HFFc6 (cell line): ENCODE results near the gene CRACR2A. TPM values are rescaled to one million over a fixed set of nuclear protein-coding genes. Genes with fewer than 3 reads are reported as not detected.
A peak's percentile ranks its signal among the peaks of the same experiment; 100 is the strongest.

ENCODE experiments used
- DNase-seq: peaks from one replicate; pipeline ENCODE4 v3.0.0-alpha.2; 2018
- H3K27ac Mint-ChIP-seq: 2 replicates; pipeline ENCODE4 v1.8.0; 2020; ENCODE audit warnings: mild to moderate bottlenecking, mixed read lengths
- H3K27me3 Mint-ChIP-seq: 2 replicates; pipeline ENCODE4 v1.8.0; 2021; ENCODE audit warnings: mild to moderate bottlenecking, moderate library complexity, mixed read lengths; ENCODE audit not compliant: insufficient read depth
- H3K36me3 Mint-ChIP-seq: 2 replicates; pipeline ENCODE4 v1.8.0; 2021; ENCODE audit warnings: low read depth, mixed read lengths
- H3K4me1 Mint-ChIP-seq: 2 replicates; pipeline ENCODE4 v1.8.0; 2020; ENCODE audit warnings: low read depth, mixed read lengths
- H3K4me3 Mint-ChIP-seq: 2 replicates; pipeline ENCODE4 v1.8.0; 2020; ENCODE audit warnings: mild to moderate bottlenecking, moderate library complexity, mixed read lengths
- H3K9me3 Mint-ChIP-seq: 2 replicates; pipeline ENCODE4 v1.8.0; 2020; ENCODE audit warnings: mild to moderate bottlenecking, mixed read lengths
- total RNA-seq, 6 experiments: library from RNA; stranded (reverse); fragmentation: NEBNext Ultra II Directional; extraction: Animal tissue kit (Norgen Biotek cat#: 25700); gene quantifications; 2 replicates in 1 of 6; 3 replicates in 5 of 6; pipeline ENCODE4 v1.2.3, GENCODE V29; 2021
- TF ChIP-seq, protein P1 (sequence below): fragments of 200-600 bp; sonication (generic); IDR thresholded peaks from 2 replicates; pipeline ENCODE4 v1.5.0; 2021; ENCODE audit warnings: antibody characterized with exemption, mild to moderate bottlenecking

The CRACR2A gene
- total RNA-seq, 6 experiments from 2014 or later: 0.13 to 0.37 (median 0.18) TPM

DNA sequence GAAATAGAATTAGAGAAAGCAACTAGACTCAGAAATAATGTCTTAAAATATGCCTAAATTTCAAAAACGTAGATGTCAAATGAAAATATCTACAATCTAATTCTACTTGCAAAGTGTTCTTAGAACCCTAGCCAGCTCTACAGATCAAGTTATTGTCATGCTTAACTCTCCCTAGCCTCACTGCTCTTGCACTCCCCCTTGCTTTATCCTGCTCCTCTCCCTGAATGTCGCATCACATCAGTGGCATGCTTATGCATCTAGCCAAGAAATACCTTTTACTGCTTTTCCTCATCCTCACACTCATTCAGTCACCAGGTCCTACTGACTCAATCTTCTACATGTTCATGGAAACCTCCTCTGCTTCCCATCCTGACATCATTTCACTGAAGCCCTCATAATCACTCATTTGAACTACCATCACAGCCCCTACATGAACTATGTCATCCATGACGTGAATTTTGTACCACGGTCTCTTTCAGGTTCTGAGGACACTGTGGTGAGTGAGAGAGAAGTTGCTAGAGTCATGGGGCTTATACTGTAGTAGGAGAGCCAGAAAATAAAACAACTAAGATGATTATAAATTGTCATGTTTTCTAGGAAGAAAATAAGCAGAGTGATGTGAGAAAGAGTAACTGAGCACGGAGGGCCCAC lies 22.6 kb upstream of the CRACR2A start:
- TF ChIP-seq, protein P1, sequence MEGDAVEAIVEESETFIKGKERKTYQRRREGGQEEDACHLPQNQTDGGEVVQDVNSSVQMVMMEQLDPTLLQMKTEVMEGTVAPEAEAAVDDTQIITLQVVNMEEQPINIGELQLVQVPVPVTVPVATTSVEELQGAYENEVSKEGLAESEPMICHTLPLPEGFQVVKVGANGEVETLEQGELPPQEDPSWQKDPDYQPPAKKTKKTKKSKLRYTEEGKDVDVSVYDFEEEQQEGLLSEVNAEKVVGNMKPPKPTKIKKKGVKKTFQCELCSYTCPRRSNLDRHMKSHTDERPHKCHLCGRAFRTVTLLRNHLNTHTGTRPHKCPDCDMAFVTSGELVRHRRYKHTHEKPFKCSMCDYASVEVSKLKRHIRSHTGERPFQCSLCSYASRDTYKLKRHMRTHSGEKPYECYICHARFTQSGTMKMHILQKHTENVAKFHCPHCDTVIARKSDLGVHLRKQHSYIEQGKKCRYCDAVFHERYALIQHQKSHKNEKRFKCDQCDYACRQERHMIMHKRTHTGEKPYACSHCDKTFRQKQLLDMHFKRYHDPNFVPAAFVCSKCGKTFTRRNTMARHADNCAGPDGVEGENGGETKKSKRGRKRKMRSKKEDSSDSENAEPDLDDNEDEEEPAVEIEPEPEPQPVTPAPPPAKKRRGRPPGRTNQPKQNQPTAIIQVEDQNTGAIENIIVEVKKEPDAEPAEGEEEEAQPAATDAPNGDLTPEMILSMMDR: no peak
- H3K4me1 Mint-ChIP-seq: peaks cover 10% of the 10 kb centered on the region
- no peak overlapping the region for H3K27ac Mint-ChIP-seq
- no peaks in the 10 kb centered on the region; the same call in 1 of the 2 replicates for H3K27me3 Mint-ChIP-seq
- no peaks in the 10 kb centered on the region; the same call in 1 of the 2 replicates for H3K9me3 Mint-ChIP-seq
- no peak for DNase-seq
- no peak overlapping the region for H3K4me3 Mint-ChIP-seq
- H3K36me3 Mint-ChIP-seq: no peaks in the 10 kb centered on the region

DNA sequence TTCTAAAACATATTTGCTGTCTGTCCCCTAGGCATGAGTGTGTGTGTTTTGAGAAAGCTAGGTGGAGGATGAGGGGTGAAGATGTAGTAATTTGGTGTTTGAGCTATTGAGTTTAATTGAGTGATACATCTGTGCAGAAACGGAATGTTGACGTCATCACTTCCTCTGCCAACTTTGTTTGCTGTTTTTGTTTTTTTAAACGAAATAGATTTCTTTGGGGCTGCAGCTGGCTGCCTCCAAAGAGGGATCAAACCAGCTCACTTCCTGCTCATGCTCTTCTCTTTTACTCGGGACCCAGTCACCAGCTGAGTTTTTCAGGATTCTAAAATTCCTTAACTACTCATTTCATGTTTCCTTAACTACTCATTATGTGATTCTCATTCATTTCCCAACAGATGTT lies 19.5 kb upstream of the CRACR2A start:
- H3K27me3 Mint-ChIP-seq: no peaks in the 10 kb centered on the region; the same call in 1 of the 2 replicates
- TF ChIP-seq, protein P1: no peak
- no peak for DNase-seq
- H3K4me1 Mint-ChIP-seq: peaks cover 10% of the 10 kb centered on the region
- H3K4me3 Mint-ChIP-seq: no peak overlapping the region
- no peaks in the 10 kb centered on the region for H3K36me3 Mint-ChIP-seq
- H3K27ac Mint-ChIP-seq: no peak overlapping the region
- H3K9me3 Mint-ChIP-seq: no peaks in the 10 kb centered on the region; the same call in 1 of the 2 replicates

DNA sequence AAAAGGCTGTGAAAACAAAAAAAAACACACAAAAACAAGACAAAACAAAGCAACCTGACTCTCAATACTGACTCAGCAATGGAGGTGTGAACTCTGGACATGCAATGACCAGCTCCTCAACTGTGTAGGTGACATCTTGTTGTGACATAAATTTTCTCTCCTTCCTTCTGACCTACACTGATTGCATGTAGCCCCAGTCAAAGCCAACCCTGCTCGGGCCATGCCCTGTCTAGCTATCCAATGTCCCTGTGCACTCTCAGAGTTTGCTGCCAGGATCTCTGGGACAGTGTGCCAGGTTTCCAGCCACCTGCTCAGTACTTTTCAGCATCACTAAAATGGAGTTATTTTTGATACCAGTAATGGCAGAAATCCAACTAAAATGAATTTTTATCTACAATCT lies 18.9 kb upstream of the CRACR2A start:
- peaks cover 10% of the 10 kb centered on the region for H3K4me1 Mint-ChIP-seq
- TF ChIP-seq, protein P1: no peak
- H3K4me3 Mint-ChIP-seq: no peak overlapping the region
- H3K27ac Mint-ChIP-seq: no peak overlapping the region
- H3K27me3 Mint-ChIP-seq: peaks cover 2% of the 10 kb centered on the region
- no peaks in the 10 kb centered on the region; the same call in 1 of the 2 replicates for H3K9me3 Mint-ChIP-seq
- DNase-seq: no peak
- no peaks in the 10 kb centered on the region for H3K36me3 Mint-ChIP-seq

DNA sequence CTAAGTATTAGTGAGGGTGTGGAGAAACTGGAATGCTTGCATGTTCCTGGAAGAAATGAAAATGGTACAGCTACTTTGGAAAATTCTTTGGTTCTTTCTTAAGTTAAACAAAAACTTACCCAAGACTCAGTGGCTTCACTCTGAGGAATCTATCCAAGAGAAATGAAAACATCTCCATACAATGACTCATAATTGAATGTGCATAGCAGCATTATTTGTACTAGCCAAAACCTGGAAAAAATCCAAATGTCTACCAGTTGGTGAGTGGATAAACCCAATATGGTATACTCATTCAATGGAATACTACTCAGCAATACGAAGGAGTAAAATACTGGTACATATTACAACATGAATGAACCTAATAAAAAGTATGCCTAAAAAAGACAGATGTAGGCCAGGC lies 18.0 kb upstream of the CRACR2A start:
- H3K36me3 Mint-ChIP-seq: no peaks in the 10 kb centered on the region
- H3K27me3 Mint-ChIP-seq: peaks cover 6% of the 10 kb centered on the region
- H3K4me1 Mint-ChIP-seq: peaks cover 10% of the 10 kb centered on the region
- H3K4me3 Mint-ChIP-seq: no peak overlapping the region
- TF ChIP-seq, protein P1: no peak
- H3K27ac Mint-ChIP-seq: no peak overlapping the region
- peak; percentile 70 for DNase-seq
- H3K9me3 Mint-ChIP-seq: no peaks in the 10 kb centered on the region; the same call in 1 of the 2 replicates

DNA sequence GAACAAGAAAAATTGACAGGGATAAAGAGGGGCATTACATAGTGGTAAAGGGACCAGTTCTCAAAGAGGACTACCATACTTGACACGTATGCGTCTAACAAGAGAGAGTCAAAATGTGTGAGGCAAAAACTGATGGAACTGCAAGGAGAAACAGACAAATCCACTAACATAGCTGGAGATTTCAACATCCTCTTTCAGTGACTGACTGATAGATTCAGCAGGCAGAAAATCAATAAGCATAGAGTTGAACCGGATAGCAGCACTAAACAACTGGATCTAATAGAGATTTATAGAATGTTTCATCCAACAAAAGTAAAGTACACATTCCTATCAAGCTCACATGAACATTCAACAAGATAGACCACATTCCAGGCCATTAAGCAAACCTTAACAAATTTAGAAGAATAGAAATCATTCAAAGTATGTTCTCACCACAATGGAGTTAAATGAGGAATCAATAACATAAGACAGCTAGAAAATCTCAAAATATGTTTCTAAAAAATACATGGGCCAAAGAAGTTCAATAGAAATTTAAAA lies 16.1 kb upstream of the CRACR2A start:
- H3K4me3 Mint-ChIP-seq: no peak overlapping the region
- H3K9me3 Mint-ChIP-seq: no peaks in the 10 kb centered on the region; the same call in 1 of the 2 replicates
- H3K36me3 Mint-ChIP-seq: no peaks in the 10 kb centered on the region
- peaks cover 10% of the 10 kb centered on the region for H3K4me1 Mint-ChIP-seq
- H3K27ac Mint-ChIP-seq: no peak overlapping the region
- no peak for DNase-seq
- H3K27me3 Mint-ChIP-seq: peaks cover 8% of the 10 kb centered on the region
- TF ChIP-seq, protein P1: no peak
